K562 (cell line): Measurements from ENCODE around the gene ZKSCAN5. TPM values are rescaled to one million over a fixed set of nuclear protein-coding genes. Genes with fewer than 3 reads are reported as not detected.

ENCODE experiments used
- ATAC-seq: fragments of 200-7000 bp; cut with Tn5 transposase; 3 replicates; pipeline ENCODE4 v1.9.1; 2020; ENCODE audit warnings: moderate library complexity
- BruUV-seq: library from RNA; stranded (reverse); fragments of 400-500 nt; replicated peaks from 2 replicates; lab custom pipeline; 2021; lab: Mats Ljungman, UMichigan
- CTCF ChIA-PET: fragments of 300-600 bp; formaldehyde crosslinking; extraction: SDS; loops from one replicate; lab custom pipeline; 2021; ENCODE audit warnings: low intra/inter-chr PET ratio; lab: Yijun Ruan, JAX
- POLR2A ChIA-PET: fragments of 300-600, 350-650 bp; sonication (Branson Sonifier 250); formaldehyde crosslinking; extraction: SDS; loops from one replicate; lab custom pipeline; 2021; ENCODE audit warnings: antibody characterized with exemption, inconsistent platforms; lab: Yijun Ruan, JAX
- DNase-seq, 4 experiments: peaks; one replicate each; pipeline versions ENCODE4 v3.0.0 to v3.0.0-alpha.2; 2011 to 2018; ENCODE audit warnings: low spot score in 3 of 4, mixed read lengths in 3 of 4; ENCODE audit errors: extremely low read depth in 1 of 4
- FAIRE-seq: peaks from 2 replicates; lab custom pipeline; 2011; peaks lifted over from hg19 to GRCh38; lab: Jason Lieb, UNC
- H2AFZ ChIP-seq: 2 replicates; pipeline ENCODE4 v1.6.0; 2011; ENCODE audit warnings: low read depth, low read length, control low read depth, inconsistent platforms
- H3K27ac ChIP-seq: fragments of 200-600 bp; 3 replicates; pipeline ENCODE4 v1.8.0; 2011; ENCODE audit warnings: low read depth, mild to moderate bottlenecking, control low read depth, inconsistent platforms, low read length, moderate library complexity, mixed read lengths; ENCODE audit errors: extremely low read depth
- H3K27me3 ChIP-seq, 2 experiments: fragments of 300-600 bp in 1 of 2; 2 replicates in 1 of 2; 3 replicates in 1 of 2; pipeline versions ENCODE4 v1.6.0 to v1.8.0; 2011; ENCODE audit warnings: inconsistent platforms in 2 of 2, low read length in 2 of 2, mild to moderate bottlenecking in 1 of 2, mixed read lengths in 1 of 2, moderate library complexity in 1 of 2; ENCODE audit not compliant: control insufficient read depth in 2 of 2, insufficient read depth in 2 of 2
- H3K36me3 ChIP-seq: fragments of 300-600 bp; 3 replicates; pipeline ENCODE4 v1.8.0; 2011; ENCODE audit warnings: mild to moderate bottlenecking, low read length, inconsistent platforms; ENCODE audit not compliant: control insufficient read depth, insufficient read depth
- H3K4me1 ChIP-seq, 2 experiments: fragments of 200-600 bp in 1 of 2; replicated peaks in 1 of 2; 2 replicates in 1 of 2; 3 replicates in 1 of 2; pipeline versions ENCODE4 v1.5.1 to v1.8.0; 2011; ENCODE audit warnings: inconsistent platforms in 2 of 2, low read length in 2 of 2, mild to moderate bottlenecking in 1 of 2, mixed read lengths in 1 of 2, moderate library complexity in 1 of 2; ENCODE audit not compliant: control insufficient read depth in 2 of 2, insufficient read depth in 2 of 2
- H3K4me2 ChIP-seq: 2 replicates; pipeline ENCODE4 v1.6.1; 2011; ENCODE audit warnings: low read length, control low read depth, inconsistent platforms, mixed read lengths; ENCODE audit not compliant: insufficient read depth
- H3K4me3 ChIP-seq: fragments of 200-600 bp; sonication (generic), shearing (Covaris generic); 2 replicates; pipeline ENCODE4 v1.5.1; 2016; ENCODE audit warnings: control low read depth, inconsistent platforms
- H3K79me2 ChIP-seq: fragments of 200-600 bp; 3 replicates; pipeline ENCODE4 v1.8.0; 2011; ENCODE audit warnings: low read length, inconsistent platforms; ENCODE audit not compliant: control insufficient read depth, insufficient read depth
- H3K9ac ChIP-seq, 2 experiments: 2 replicates each; pipeline versions ENCODE4 v1.6.0 to v1.6.1; 2011; ENCODE audit warnings: low read depth in 2 of 2, low read length in 2 of 2, control low read depth in 1 of 2, inconsistent platforms in 1 of 2, mild to moderate bottlenecking in 1 of 2, mixed read lengths in 1 of 2; ENCODE audit not compliant: insufficient read depth in 1 of 2
- H3K9me1 ChIP-seq: one replicate; pipeline ENCODE4 v1.6.0; 2011; ENCODE audit warnings: inconsistent platforms, mild to moderate bottlenecking, low read length, moderate library complexity; ENCODE audit not compliant: control insufficient read depth, insufficient read depth
- H3K9me3 ChIP-seq: replicated peaks from 2 replicates; pipeline ENCODE4 v1.5.1; 2011; ENCODE audit warnings: low read depth, low read length, inconsistent platforms; ENCODE audit not compliant: control insufficient read depth, insufficient read depth
- H4K20me1 ChIP-seq: replicated peaks from 2 replicates; pipeline ENCODE4 v1.6.1; 2011; ENCODE audit warnings: low read length, inconsistent platforms, mixed read lengths; ENCODE audit not compliant: control insufficient read depth, insufficient read depth
- HDAC2 ChIP-seq: fragments of 450-650 bp; IDR thresholded peaks from 2 replicates; pipeline ENCODE4 v1.6.1; 2016; ENCODE audit warnings: mild to moderate bottlenecking
- KDM4B ChIP-seq, 2 experiments: fragments of 450-650 bp in 1 of 2; sonication (generic) in 1 of 2; IDR thresholded peaks; 2 replicates each; pipeline ENCODE4 v1.6.1; 2016 to 2017; ENCODE audit warnings: borderline replicate concordance in 2 of 2, antibody characterized with exemption in 1 of 2, low read depth in 1 of 2, mild to moderate bottlenecking in 1 of 2
- PURB ChIP-seq: sonication (generic); formaldehyde crosslinking; IDR thresholded peaks from 2 replicates; pipeline ENCODE4 v1.9.0; 2021; ENCODE audit warnings: low read depth, mild to moderate bottlenecking, missing genetic modification reagents
- ZFP1 ChIP-seq: fragments of 450-650 bp; formaldehyde crosslinking; IDR thresholded peaks from 2 replicates; pipeline ENCODE4 v1.4.0; 2020; ENCODE audit warnings: mild to moderate bottlenecking, mixed read lengths
- ZNF561 ChIP-seq: fragments of 450-650 bp; formaldehyde crosslinking; conservative IDR thresholded peaks from 2 replicates; pipeline ENCODE4 v1.4.0; 2020; ENCODE audit warnings: mild to moderate bottlenecking, moderate library complexity
- WGBS: fragments of 100-300 bp; shearing (Covaris generic); methylation state at CpG from one replicate; pipeline ENCODE4 v1.1.6; 2016; ENCODE audit warnings: low coverage, mixed read lengths; ENCODE audit not compliant: insufficient coverage; ENCODE audit errors: missing lambda C conversion rate; 5-methylcytosine and 5-hydroxymethylcytosine counted together
- in situ Hi-C: fragments of 300-500 bp; cut with MboI; formaldehyde crosslinking; loops from 4 replicates; pipeline ENCODE4 v1.15.0; 2018; ENCODE audit warnings: inconsistent platforms, mixed read lengths
- intact Hi-C: fragments of 100-400 bp; cut with micrococcal nuclease; formaldehyde crosslinking; loops from 2 replicates; pipeline ENCODE4 v1.14.2; 2022
- polyA plus RNA-seq, 8 experiments: library from polyadenylated mRNA; depleted of rRNA in 4 of 8; stranded (reverse) in 5 of 8; unstranded in 3 of 8; fragments of >200 nt; fragmentation: Nextera tagmentation in 2 of 8; fragmentation: Illumina TruSeq in 1 of 8; extraction: Ambion mirVana in 2 of 8; extraction: Trizol in 1 of 8; gene quantifications; 2 replicates each; pipeline versions ENCODE4 v1.2.1 to v1.2.3, GENCODE V29; 2011 to 2014; ENCODE audit warnings: inconsistent platforms in 1 of 8, missing spikeins in 1 of 8
- total RNA-seq, 7 experiments: library from RNA; depleted of rRNA in 6 of 7; stranded (reverse); fragments of >200 nt in 6 of 7; fragmentation: Illumina TruSeq in 2 of 7; extraction: Trizol in 2 of 7; gene quantifications; 2 replicates each; pipeline versions ENCODE4 v1.2.1 to v1.2.3, GENCODE V29; 2011 to 2021; ENCODE audit warnings: low replicate concordance in 1 of 7
- TF ChIP-seq, protein P1 (sequence below), 2 experiments: fragments of 450-650 bp in 1 of 2; sonication (generic) in 1 of 2; formaldehyde crosslinking in 1 of 2; IDR thresholded peaks in 1 of 2; conservative IDR thresholded peaks in 1 of 2; 2 replicates each; pipeline versions ENCODE4 v1.6.1 to v1.8.1; 2016 to 2023; ENCODE audit warnings: mild to moderate bottlenecking in 2 of 2, moderate library complexity in 2 of 2, inconsistent platforms in 1 of 2, missing genetic modification reagents in 1 of 2

The ZKSCAN5 gene
- total and polyA plus RNA-seq, 9 of the 15 experiments (the other 6 are each of a cell fraction or from before 2014, with no cell fraction given) = 4.2 to 19.0 (median 15.0) TPM

DNA sequence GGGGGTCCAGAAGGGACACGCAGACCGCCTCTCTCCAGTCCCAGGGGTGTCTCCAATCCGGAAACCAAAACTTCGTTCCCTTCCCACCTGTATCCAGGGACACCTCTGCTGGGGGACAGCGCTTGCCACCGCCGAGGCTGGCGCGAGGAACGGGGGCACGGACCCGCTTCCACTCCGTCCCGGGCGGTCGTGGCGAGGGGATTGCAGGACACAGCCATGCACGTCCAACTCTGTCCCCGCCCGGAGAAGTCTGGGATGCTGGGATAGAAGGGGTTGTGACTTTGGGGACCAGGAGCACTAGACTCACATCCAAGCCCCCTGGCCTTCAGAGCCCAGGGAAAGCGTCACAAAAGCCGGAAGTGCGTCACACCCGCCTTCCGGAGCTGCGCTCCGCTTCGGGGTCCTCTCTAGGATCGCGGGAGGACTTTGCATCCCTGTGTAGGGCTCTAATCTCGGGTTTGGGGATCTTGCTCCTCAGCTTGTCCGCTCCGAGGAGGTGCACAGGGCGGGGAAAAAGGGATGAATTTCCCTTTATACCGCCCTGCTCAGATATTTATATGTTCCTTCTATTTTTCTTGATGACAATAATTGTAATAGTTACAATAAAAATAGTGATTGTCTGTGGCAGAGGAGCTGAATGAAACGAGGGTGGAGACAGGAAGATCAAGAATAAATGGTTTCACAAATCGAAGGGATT, 47.5 kb downstream of the ZKSCAN5 start, which contains the start of gene FAM200A (continued):
- TF ChIP-seq ZNF561 (no peak), PURB (CRISPR knock-in tag) (no peak), KDM4B (IDR thresholded peaks at IDR 0.05; ENCODE audit: borderline replicate concordance in 2 of 2, low read depth in 1 of 2) (peak in 1 of 2 experiments; percentile 95; a peak in 2 of 4 replicates), HDAC2 (peak; percentile 70; the same call in 1 of the 2 replicates)
- TF ChIP-seq, all 486 proteins: peak for 141

DNA sequence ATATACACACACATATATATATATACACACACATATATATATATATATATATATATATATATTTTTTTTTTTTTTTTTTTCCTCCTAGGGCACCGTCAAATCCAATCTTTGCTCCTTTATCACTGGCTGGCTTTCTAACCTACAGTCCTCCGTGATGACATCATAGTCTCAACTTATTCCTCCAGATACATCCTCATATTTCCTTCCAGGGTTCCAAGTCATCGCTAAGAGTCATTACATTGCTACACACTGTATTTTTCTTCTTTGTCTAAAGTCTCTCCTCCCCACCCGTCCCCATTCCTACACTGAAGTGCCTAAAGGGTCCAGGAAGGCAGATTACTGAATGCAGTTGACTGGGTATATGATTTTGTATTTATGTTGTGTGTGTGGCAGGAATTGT, 48.6 kb downstream of the ZKSCAN5 start:
- no peak for FAIRE-seq
- Histone ChIP-seq H2AFZ (no peak overlapping the region), H3K9me3 (no peaks in the 10 kb centered on the region), H3K27ac (no peak overlapping the region), H3K79me2 (peaks cover 32% of the 10 kb centered on the region), H3K27me3 (no peaks in the 10 kb centered on the region), H4K20me1 (no peaks in the 10 kb centered on the region), H3K9me1 (no peaks in the 10 kb centered on the region), H3K4me1 (peaks cover 7 to 14% of the 10 kb centered on the region in 2 experiments; a peak in 4 of 5 replicates), H3K4me2 (no peak overlapping the region), H3K9ac (no peak overlapping the region), H3K4me3 (no peak overlapping the region), H3K36me3 (peaks cover 42% of the 10 kb centered on the region)
- CTCF ChIA-PET = interaction anchor here (0.9 kb wide), 1 partner anchor 53 kb away, joined by 3 read pairs; the partner anchor contains the start of gene ZNF394
- no peak for DNase-seq
- POLR2A ChIA-PET = interaction anchor here (1.2 kb wide), 1 partner anchor 19 kb away, joined by 3 read pairs; no protein-coding TSS in a partner anchor
- no peak for ATAC-seq
- TF ChIP-seq ZFP1 (CRISPR knock-in tag) = no peak
- TF ChIP-seq, protein P1, sequence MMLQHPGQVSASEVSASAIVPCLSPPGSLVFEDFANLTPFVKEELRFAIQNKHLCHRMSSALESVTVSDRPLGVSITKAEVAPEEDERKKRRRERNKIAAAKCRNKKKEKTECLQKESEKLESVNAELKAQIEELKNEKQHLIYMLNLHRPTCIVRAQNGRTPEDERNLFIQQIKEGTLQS (IDR thresholded peaks at IDR 0.05) = peak; percentile 49
- TF ChIP-seq, protein P1 (CRISPR knock-in tag; conservative IDR thresholded peaks at IDR 0.05) = no peak
- WGBS = 83% methylated on average over 4 of the region's 4 CpGs
- in situ Hi-C loops (no loop called here), intact Hi-C loops (loop anchor here (5.0 to 10.0 kb wide), 2 partner anchors 46 to 78 kb away; partner anchors contain the start of gene ZNF789)
- no TSS peak for BruUV-seq
